GM13976 (cell line): ENCODE data around the gene PC.

Experiments
- DNase-seq: peaks from one replicate; pipeline ENCODE4 v3.0.0; 2012; ENCODE audit warnings: low spot score
- in situ Hi-C: fragments of 300-500 bp; cut with MboI; formaldehyde crosslinking; loops from one replicate; pipeline ENCODE4 v1.12.0; 2022; ENCODE audit warnings: low sequenced_read_pairs, mixed read lengths, inconsistent platforms; ENCODE audit not compliant: unreplicated experiment
- TF ChIP-seq, protein P1 (sequence below): IDR thresholded peaks from 2 replicates; pipeline ENCODE4 v1.5.1; 2012; ENCODE audit warnings: borderline replicate concordance, mild to moderate bottlenecking; ENCODE audit not compliant: insufficient read depth; ENCODE audit errors: extremely low read depth, missing control alignments, control extremely low read depth

The PC gene

DNA sequence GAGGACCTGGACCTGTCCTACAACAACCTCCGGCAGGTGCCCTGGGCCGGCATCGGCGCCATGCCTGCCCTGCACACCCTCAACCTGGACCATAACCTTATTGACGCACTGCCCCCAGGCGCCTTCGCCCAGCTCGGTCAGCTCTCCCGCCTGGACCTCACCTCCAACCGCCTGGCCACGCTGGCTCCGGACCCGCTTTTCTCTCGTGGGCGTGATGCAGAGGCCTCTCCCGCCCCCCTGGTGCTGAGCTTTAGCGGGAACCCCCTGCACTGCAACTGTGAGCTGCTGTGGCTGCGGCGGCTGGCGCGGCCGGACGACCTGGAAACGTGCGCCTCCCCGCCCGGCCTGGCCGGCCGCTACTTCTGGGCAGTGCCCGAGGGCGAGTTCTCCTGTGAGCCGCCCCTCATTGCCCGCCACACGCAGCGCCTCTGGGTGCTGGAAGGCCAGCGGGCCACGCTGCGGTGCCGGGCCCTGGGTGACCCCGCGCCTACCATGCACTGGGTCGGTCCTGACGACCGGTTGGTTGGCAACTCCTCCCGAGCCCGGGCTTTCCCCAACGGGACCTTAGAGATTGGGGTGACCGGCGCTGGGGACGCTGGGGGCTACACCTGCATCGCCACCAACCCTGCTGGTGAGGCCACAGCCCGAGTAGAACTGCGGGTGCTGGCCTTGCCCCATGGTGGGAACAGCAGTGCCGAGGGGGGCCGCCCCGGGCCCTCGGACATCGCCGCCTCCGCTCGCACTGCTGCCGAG is 99.8 kb downstream of the PC start:
- DNase-seq: no peak
- TF ChIP-seq, protein P1, sequence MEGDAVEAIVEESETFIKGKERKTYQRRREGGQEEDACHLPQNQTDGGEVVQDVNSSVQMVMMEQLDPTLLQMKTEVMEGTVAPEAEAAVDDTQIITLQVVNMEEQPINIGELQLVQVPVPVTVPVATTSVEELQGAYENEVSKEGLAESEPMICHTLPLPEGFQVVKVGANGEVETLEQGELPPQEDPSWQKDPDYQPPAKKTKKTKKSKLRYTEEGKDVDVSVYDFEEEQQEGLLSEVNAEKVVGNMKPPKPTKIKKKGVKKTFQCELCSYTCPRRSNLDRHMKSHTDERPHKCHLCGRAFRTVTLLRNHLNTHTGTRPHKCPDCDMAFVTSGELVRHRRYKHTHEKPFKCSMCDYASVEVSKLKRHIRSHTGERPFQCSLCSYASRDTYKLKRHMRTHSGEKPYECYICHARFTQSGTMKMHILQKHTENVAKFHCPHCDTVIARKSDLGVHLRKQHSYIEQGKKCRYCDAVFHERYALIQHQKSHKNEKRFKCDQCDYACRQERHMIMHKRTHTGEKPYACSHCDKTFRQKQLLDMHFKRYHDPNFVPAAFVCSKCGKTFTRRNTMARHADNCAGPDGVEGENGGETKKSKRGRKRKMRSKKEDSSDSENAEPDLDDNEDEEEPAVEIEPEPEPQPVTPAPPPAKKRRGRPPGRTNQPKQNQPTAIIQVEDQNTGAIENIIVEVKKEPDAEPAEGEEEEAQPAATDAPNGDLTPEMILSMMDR: no peak
- in situ Hi-C loops: no loop called here

DNA sequence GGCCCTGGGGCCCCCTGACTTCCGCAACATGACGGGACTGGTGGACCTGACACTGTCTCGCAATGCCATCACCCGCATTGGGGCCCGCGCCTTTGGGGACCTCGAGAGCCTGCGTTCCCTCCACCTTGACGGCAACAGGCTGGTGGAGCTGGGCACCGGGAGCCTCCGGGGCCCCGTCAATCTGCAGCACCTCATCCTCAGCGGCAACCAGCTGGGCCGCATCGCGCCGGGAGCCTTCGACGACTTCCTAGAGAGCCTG is 100.3 kb downstream of the PC start:
- in situ Hi-C loops: no loop called here
- TF ChIP-seq, protein P1: no peak
- no peak for DNase-seq

DNA sequence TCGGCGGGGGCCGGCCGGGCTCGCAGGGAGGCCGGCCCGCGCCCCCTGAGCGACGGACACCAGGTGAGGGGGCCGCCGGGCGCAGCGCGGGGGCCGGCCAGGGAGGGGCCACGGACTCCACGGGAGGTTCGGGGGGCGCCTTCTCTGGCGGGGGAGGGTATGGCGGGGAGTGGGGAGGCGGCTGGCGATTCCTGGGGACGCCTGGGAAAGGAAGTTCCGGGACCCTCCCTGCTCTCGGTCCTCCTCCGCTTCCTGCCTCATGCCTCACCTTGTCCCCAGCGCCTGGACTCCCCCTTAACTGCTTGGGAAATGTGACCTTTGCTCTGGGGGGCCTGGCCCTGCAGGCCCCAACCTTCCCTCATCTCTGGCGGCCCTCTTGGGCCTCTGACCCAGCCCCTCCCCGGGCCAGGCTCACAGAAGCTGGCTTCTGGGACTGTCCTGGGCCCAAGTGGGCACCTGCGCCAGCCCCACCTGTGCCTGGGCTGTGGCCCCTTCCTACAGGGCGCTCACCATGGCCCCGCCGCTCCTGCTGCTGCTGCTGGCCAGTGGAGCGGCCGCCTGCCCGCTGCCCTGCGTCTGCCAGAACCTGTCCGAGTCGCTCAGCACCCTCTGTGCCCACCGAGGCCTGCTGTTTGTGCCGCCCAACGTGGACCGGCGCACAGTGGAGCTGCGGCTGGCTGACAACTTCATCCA is 100.8 kb downstream of the PC start:
- in situ Hi-C loops: no loop called here
- peak; percentile 69 for DNase-seq
- TF ChIP-seq, protein P1: no peak

DNA sequence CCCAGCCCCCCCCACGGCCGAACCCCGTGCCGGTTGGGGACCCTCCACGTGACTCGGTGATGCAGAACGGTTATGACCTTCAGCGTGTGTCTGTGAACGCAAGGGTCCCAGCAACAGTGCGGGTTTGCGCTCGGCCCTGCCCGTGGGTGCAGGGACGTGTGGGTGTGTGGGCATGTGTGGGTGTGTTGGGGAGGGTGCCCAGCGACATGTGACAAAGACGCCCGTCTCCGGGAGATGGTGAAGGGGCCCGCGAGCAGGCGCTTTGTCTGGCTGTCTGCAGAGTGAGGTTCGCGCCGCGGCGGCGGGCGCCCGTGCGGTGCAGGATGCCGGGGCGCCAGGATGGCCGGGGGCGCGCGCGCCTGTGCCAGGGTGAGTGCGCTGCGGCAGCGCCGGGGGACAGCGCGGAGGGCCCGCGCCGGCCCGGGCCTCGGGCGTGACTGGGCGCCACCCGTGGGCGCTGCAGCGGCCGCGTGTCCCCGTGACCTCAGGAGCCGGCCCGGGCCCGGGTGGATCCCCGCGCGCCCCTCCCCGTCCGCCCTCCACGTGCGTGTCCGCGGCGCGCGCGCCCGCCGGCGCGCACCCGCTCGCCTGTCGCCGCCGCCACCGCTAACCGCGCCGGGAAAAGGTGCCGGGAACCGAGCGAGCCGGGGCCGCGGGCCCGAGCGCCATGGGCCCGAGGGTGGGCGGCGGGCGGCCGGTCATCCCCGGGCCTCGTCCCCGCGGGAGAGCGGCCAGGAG is 101.5 kb downstream of the PC start, which contains the start of gene LRFN4:
Gene LRFN4, plus strand, starts transcription at position 569 of the 738 bp plus-strand sequence. CDS start 681 bp downstream, outside the sequence.
- peak; percentile 77 for DNase-seq
- in situ Hi-C loops: no loop called here
- TF ChIP-seq, protein P1: no peak

DNA sequence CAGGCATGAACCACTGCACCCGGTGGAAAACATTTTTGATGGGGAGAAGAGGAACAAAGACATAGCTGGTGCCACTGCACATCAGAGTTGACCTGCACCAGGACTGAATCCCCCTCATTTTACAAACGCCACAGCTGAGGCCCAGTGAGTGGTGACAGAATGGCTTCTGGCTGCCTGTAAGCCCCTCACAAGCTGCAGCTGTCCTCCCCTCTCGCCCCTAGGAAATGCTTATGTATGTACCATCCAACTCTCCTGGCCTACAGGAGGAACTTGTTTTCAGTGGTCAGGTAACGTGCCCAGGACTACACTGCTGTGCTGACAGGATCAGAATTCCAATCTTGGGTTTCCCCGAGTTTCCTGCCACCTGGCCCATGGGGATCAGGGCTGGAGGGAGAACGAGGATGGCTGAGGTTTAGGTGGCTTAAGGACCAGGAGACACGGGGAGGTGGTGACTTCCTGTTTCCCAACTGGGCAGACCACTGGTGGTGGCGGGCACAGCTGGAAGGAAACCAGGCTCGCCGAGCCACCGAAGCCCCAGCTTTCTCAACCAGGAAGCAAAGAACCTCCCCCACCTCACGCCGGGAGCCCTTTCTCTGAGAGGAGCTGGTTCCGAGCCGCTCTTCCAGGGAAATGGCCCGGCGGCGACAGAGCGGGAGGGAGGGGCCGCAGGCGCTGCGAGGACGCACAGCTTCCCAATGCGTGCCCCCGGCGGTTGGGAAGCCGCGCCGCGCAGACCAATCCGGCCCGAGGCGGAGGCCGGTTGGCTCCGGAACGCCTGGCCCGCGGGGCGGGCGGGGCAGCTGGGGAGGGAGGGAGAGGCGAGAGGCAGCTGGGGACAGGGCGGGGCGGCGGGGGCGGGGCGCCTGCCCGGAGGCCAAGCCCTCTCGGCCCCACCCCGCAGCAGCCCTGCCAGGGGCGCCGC is 102.3 kb downstream of the PC start:
- in situ Hi-C loops: no loop called here
- TF ChIP-seq, protein P1: no peak
- peak; percentile 100 for DNase-seq
